Transverse colon (tissue), 4 donors: ENCODE measurements around the gene S100A14. TPM values are rescaled to one million over a fixed set of nuclear protein-coding genes. Genes with fewer than 3 reads are reported as not detected.
A peak's percentile ranks its signal among the peaks of the same experiment; 100 is the strongest.

Experiments used
- DNase-seq: peaks from one replicate; pipeline ENCODE4 v3.0.0-alpha.2; 2019
- H3K27ac ChIP-seq, 4 donors: fragments of 200-600 bp; sonication (generic); 2 replicates each; pipeline ENCODE4 v1.5.1; 2016 to 2018; ENCODE audit warnings: inconsistent platforms in 4 of 4
- H3K27me3 ChIP-seq: fragments of 200-600 bp; sonication (generic); 2 replicates; pipeline ENCODE4 v1.5.1; 2017; ENCODE audit warnings: inconsistent platforms
- H3K36me3 ChIP-seq, 4 donors: fragments of 200-600 bp; sonication (generic); 2 replicates each; pipeline ENCODE4 v1.5.1; 2017 to 2019; ENCODE audit warnings: inconsistent platforms in 4 of 4
- H3K4me1 ChIP-seq, 4 donors: fragments of 200-600 bp; sonication (generic); 2 replicates each; pipeline ENCODE4 v1.5.1; 2017 to 2020; ENCODE audit warnings: inconsistent platforms in 4 of 4
- H3K4me3 ChIP-seq, 4 donors: fragments of 200-600 bp; sonication (generic); 1 replicate in 1 of 4; 2 replicates in 3 of 4; pipeline versions ENCODE4 v1.5.1 to v1.6.1; 2017 to 2019; ENCODE audit warnings: inconsistent platforms in 4 of 4
- H3K9me3 ChIP-seq, 2 donors: fragments of 200-600 bp; sonication (generic); 2 replicates each; pipeline ENCODE4 v1.5.1; 2017 to 2019; ENCODE audit warnings: inconsistent platforms in 2 of 2
- CTCF ChIP-seq, 5 experiments: fragments of 200-600 bp in 3 of 5; fragments of 450-650 bp in 2 of 5; sonication (generic) in 3 of 5; IDR thresholded peaks; 1 replicate in 2 of 5; 2 replicates in 3 of 5; pipeline ENCODE4 v1.5.1; 2016 to 2017; ENCODE audit warnings: antibody characterized with exemption in 5 of 5, inconsistent platforms in 3 of 5, mild to moderate bottlenecking in 2 of 5, moderate library complexity in 1 of 5
- EP300 ChIP-seq: sonication (generic); formaldehyde crosslinking; IDR thresholded peaks from one replicate; pipeline ENCODE4 v1.6.1; 2017; ENCODE audit warnings: antibody characterized with exemption, low read depth
- POLR2A ChIP-seq: fragments of 450-650 bp; IDR thresholded peaks from one replicate; pipeline ENCODE4 v1.6.1; 2016; ENCODE audit warnings: antibody characterized with exemption, mild to moderate bottlenecking, moderate library complexity
- POLR2AphosphoS5 ChIP-seq, 3 donors: sonication (generic); formaldehyde crosslinking; IDR thresholded peaks; one replicate each; pipeline ENCODE4 v1.6.1; 2016; ENCODE audit warnings: antibody characterized with exemption in 3 of 3
- WGBS, 2 donors: methylation state at CpG; one replicate each; pipeline ENCODE4 v1.1.5; 2018; ENCODE audit warnings: low coverage in 1 of 2; 5-methylcytosine and 5-hydroxymethylcytosine counted together
- in situ Hi-C, 4 donors: fragments of 200-750 bp; cut with MboI; loops; one replicate each; pipeline versions ENCODE4 v1.15.0 to v1.15.1; 2017; ENCODE audit warnings: low sequenced_read_pairs in 3 of 4, low pct_ligation_motif_present in 1 of 4, low pct_unique_long_range_greater_than_20kb in 1 of 4
- intact Hi-C: fragments of 100-400 bp; cut with DNase I; formaldehyde crosslinking; loops from one replicate; pipeline ENCODE4 v1.15.1; 2023; ENCODE audit warnings: low total_unique reads
- total RNA-seq, 4 donors: library from RNA; depleted of rRNA; stranded (reverse); fragments of >200 nt; gene quantifications; one replicate each; pipeline ENCODE4 v1.1.0, GENCODE V29; 2016

S100A14 gene
- total RNA-seq, 4 donors from 2014 or later: 134 to 514 (median 437) TPM

DNA sequence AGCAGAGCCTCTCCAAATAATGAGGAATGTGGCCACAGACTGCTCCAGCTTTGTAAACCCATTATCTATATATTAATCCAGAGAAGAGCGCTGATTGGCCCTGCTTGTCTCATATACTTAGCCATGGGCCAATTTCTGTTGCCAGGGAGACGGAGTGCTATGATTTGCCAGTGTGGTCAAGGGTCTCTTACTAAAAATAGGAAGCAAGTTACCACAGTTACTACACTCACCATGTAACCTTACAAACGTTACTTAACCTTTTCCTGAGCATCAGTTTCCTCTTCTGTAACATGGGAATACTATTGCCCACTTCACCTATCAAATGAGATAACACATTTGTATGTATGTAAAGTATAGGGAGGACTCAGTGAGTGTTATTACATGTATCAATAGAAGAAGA is 42.8 kb downstream of the S100A14 start:
- peaks cover 9 to 37% (median 14%) of the 10 kb centered on the region in 4 donors for H3K4me1 ChIP-seq
- no peaks in the 10 kb centered on the region for H3K27me3 ChIP-seq
- 66 to 69% methylated on average over 3 of the region's 3 CpGs for WGBS, 2 donors
- no peaks in the 10 kb centered on the region for H3K36me3 ChIP-seq
- intact Hi-C loops: no loop called here
- H3K9me3 ChIP-seq: no peaks in the 10 kb centered on the region
- DNase-seq: no peak
- in situ Hi-C loops: loop anchor here in 1 of 4 donors (10.0 kb wide), 1 partner anchor 91 kb away; no protein-coding TSS in a partner anchor
- peak overlapping the region; percentile 29 to 63 (median 59) for H3K27ac ChIP-seq
- TF ChIP-seq EP300 (no peak), POLR2AphosphoS5 (IDR thresholded peaks at IDR 0.05) (no peak), CTCF (IDR thresholded peaks at IDR 0.05) (no peak), POLR2A (no peak)
- no peak overlapping the region for H3K4me3 ChIP-seq

GRCh38 chr1:153572569-153573015 is 43.5 kb downstream of the S100A14 start:
- Histone ChIP-seq H3K9me3 (no peaks in the 10 kb centered on the region), H3K27me3 (no peaks in the 10 kb centered on the region), H3K4me1 (peaks cover 17 to 38% (median 20%) of the 10 kb centered on the region in 4 donors), H3K27ac (peak overlapping the region; percentile 29 to 63 (median 59)), H3K4me3 (no peak overlapping the region), H3K36me3 (no peaks in the 10 kb centered on the region)
- TF ChIP-seq CTCF (IDR thresholded peaks at IDR 0.05) (peak; percentile 76 to 90 (median 81)), EP300 (no peak), POLR2AphosphoS5 (IDR thresholded peaks at IDR 0.05) (peak in 2 of 3 donors; percentile 9 to 54), POLR2A (no peak)
- peak; percentile 90 for DNase-seq
- in situ Hi-C loops: loop anchor here in 1 of 4 donors (10.0 kb wide), 1 partner anchor 92 kb away; no protein-coding TSS in a partner anchor
- 0 to 13% methylated on average over 3 of the region's 3 CpGs for WGBS, 2 donors
- intact Hi-C loops: no loop called here

GRCh38 chr1:153571706-153572105 is 44.4 kb downstream of the S100A14 start:
- H3K4me3 ChIP-seq: no peak overlapping the region
- no peaks in the 10 kb centered on the region for H3K9me3 ChIP-seq
- no peaks in the 10 kb centered on the region for H3K36me3 ChIP-seq
- no peaks in the 10 kb centered on the region for H3K27me3 ChIP-seq
- in situ Hi-C loops: loop anchor here in 1 of 4 donors (10.0 kb wide), 1 partner anchor 93 kb away; no protein-coding TSS in a partner anchor
- H3K27ac ChIP-seq: no peak overlapping the region
- intact Hi-C loops: no loop called here
- WGBS, 2 donors: 68 to 77% methylated on average over 5 to 7 of the region's 7 CpGs
- peaks cover 22 to 40% (median 24%) of the 10 kb centered on the region in 4 donors for H3K4me1 ChIP-seq
- no peak for TF ChIP-seq CTCF (IDR thresholded peaks at IDR 0.05)
- no peak for TF ChIP-seq POLR2A
- no peak for TF ChIP-seq EP300
- no peak for TF ChIP-seq POLR2AphosphoS5 (IDR thresholded peaks at IDR 0.05)
- no peak for DNase-seq

- no peak for TF ChIP-seq EP300
- no peak for TF ChIP-seq POLR2AphosphoS5 (IDR thresholded peaks at IDR 0.05)
- TF ChIP-seq CTCF (IDR thresholded peaks at IDR 0.05): no peak
- no peak for TF ChIP-seq POLR2A
- Histone ChIP-seq H3K9me3 (no peaks in the 10 kb centered on the region), H3K4me1 (peaks cover 28 to 49% (median 32%) of the 10 kb centered on the region in 4 donors), H3K27me3 (no peaks in the 10 kb centered on the region), H3K27ac (no peak overlapping the region), H3K4me3 (no peak overlapping the region), H3K36me3 (no peaks in the 10 kb centered on the region)
- WGBS, 2 donors: 30 to 57% methylated on average over 2 to 5 of the region's 5 CpGs
- in situ Hi-C loops (loop anchor here in 1 of 4 donors (10.0 kb wide), 1 partner anchor 94 kb away; no protein-coding TSS in a partner anchor), intact Hi-C loops (no loop called here)
- DNase-seq: no peak
These were observed 45.3 kb downstream of the S100A14 start for GRCh38 chr1:153570874-153571273.
